GM15510 (cell line): Measurements from ENCODE around the gene TGFBR3.

Experiments
- POLR2A ChIP-seq: IDR thresholded peaks from 3 replicates; pipeline ENCODE4 v1.6.1; 2011; ENCODE audit warnings: borderline replicate concordance; ENCODE audit not compliant: insufficient read length; ENCODE audit errors: extremely low read depth

The TGFBR3 gene

GRCh38 chr1:91774520-91775203, 111.3 kb downstream of the TGFBR3 start:
- TF ChIP-seq POLR2A: no peak

- TF ChIP-seq POLR2A: no peak
These were observed 114.2 kb downstream of the TGFBR3 start for GRCh38 chr1:91771717-91772116.

GRCh38 chr1:91770667-91771268, 115.2 kb downstream of the TGFBR3 start:
- no peak for TF ChIP-seq POLR2A

- TF ChIP-seq POLR2A: no peak
These were observed 116.2 kb downstream of the TGFBR3 start for GRCh38 chr1:91769742-91770141.

- no peak for TF ChIP-seq POLR2A
These were observed 116.9 kb downstream of the TGFBR3 start for GRCh38 chr1:91768786-91769725.

GRCh38 chr1:91768120-91768519, 117.8 kb downstream of the TGFBR3 start:
- no peak for TF ChIP-seq POLR2A

GRCh38 chr1:91766883-91767282, 119.1 kb downstream of the TGFBR3 start:
- no peak for TF ChIP-seq POLR2A

- TF ChIP-seq POLR2A: no peak
These were observed 120.0 kb downstream of the TGFBR3 start for GRCh38 chr1:91765880-91766443.

- TF ChIP-seq POLR2A: no peak
These were observed 120.7 kb downstream of the TGFBR3 start for GRCh38 chr1:91765293-91765692.

GRCh38 chr1:91764471-91765115, 121.4 kb downstream of the TGFBR3 start:
- no peak for TF ChIP-seq POLR2A

- no peak for TF ChIP-seq POLR2A
These were observed 122.7 kb downstream of the TGFBR3 start for GRCh38 chr1:91763252-91763651.

- TF ChIP-seq POLR2A: no peak
These were observed 124.6 kb downstream of the TGFBR3 start for GRCh38 chr1:91761295-91761721.

GRCh38 chr1:91760512-91760911, 125.4 kb downstream of the TGFBR3 start:
- TF ChIP-seq POLR2A: no peak

- no peak for TF ChIP-seq POLR2A
These were observed 126.9 kb downstream of the TGFBR3 start for GRCh38 chr1:91759076-91759475.
